ENCODE measurements around the gene FOXP1.
A peak's percentile ranks its signal among the peaks of the same experiment; 100 is the strongest.

Gene FOXP1

DNA sequence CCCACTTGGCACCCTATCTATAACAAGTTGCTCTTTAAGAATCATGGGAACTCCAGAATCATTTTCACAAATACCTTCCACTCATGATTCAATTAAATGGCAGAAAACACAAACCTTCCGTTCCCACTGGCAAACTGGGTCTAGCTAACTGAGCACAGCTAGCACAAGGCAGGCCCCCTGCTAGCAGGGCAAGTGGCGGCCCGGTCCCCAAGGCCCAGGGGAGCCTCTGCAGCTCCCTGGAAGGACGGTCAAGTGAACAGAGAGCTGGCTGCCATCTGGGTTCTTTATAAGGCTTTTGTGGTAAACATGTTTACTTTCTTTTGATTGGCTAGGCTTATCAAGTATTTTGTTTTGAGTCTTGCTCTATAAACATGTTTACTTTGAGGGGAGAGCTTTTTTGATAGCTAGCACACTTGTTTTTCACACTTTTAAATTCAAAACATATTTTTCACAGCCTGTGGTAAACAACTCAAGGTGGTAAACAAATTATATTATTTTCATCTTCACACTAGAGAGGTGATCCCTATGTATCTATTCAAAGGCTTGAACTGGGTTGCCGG is 81.4 kb downstream of the FOXP1 start:
- Mint-ChIP-seq H3K4me1 (ENCODE audit: low read depth) (peaks cover 77% of the 10 kb centered on the region), H3K4me3 (no peak overlapping the region)

DNA sequence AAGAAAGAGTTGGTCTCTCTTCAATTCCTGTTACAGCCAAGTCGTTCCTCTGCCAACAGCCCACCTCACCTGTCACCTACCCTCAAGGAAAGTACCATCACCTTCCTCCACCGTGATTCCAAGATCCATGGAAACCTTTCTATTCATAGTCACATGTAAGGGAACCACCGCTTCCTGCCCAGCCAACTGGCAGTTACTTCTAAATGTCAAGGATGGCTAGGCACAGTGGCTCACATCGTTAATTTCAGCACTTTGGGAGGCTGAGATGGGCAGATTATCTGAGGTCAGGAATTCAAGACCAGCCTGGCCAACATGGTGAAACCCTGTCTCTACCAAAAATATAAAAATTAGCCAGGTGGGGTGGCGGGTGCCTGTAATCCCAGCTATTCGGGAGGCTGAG is 82.8 kb downstream of the FOXP1 start:
- Mint-ChIP-seq H3K27ac (peak overlapping the region; percentile 69), H3K27me3 (no peaks in the 10 kb centered on the region), H3K9me3 (ENCODE audit: low read depth) (peaks cover 4% of the 10 kb centered on the region), H3K4me3 (no peak overlapping the region), H3K4me1 (ENCODE audit: low read depth) (peaks cover 87% of the 10 kb centered on the region), H3K36me3 (peaks cover 4% of the 10 kb centered on the region)

More for the DNA sequence above, 81.4 kb downstream of the FOXP1 start:
- Mint-ChIP-seq H3K27me3 (no peaks in the 10 kb centered on the region), H3K27ac (peak overlapping the region; percentile 79), H3K36me3 (peaks cover 8% of the 10 kb centered on the region), H3K9me3 (ENCODE audit: low read depth) (peaks cover 4% of the 10 kb centered on the region)

DNA sequence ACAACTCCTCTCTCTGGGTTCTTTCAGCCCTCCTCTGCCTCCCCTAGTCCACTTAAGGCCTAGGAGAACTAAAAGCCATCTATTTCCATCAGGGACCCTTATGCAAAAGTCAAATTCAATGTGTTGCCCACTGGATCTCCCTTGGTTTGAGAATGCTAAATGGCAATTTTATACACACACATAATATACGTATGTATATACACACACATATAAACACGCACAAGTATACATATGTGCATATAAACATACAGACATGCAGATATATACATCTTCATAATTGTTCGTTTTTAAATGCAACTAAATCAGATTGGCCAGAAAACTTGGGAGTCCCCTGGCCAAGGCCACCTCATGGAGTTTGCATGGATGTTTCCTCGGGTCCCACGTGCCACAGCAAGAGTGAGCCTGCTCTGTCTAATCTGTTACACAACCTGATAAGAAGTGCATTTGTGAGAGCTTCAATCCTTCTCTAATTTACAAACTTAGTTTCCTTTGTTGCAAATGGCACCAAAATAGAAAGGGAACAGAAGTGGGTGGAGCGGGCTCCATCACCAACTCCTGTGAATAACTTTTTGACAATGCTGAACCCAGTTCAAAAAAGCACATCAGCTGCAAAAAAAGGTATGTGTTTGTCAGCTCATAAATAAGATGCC is 84.2 kb downstream of the FOXP1 start:
- Mint-ChIP-seq H3K4me1 (ENCODE audit: low read depth) (peaks cover 91% of the 10 kb centered on the region), H3K27me3 (no peaks in the 10 kb centered on the region), H3K36me3 (peaks cover 6% of the 10 kb centered on the region), H3K27ac (peak overlapping the region; percentile 69), H3K4me3 (no peak overlapping the region), H3K9me3 (ENCODE audit: low read depth) (peaks cover 4% of the 10 kb centered on the region)

DNA sequence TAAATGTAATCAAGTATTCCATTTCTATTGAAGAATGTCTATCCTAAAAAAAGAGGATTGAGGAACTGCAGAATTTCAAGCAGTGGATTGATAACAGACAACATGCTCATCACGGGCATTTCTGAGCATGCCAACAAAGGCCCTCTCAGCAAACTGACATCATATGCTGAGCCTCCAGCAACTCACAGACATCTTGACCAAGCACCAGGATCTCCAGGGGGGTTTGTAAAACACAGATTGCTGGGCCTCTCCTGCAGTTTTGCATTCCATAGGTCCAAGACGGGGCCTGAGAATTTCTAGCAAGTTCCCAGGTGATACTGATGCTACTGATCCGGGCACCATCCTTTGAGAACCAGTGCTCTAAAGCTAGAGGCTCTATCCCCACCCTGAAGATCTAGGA is 85.0 kb downstream of the FOXP1 start:
- H3K4me3 Mint-ChIP-seq: no peak overlapping the region
- H3K27me3 Mint-ChIP-seq: no peaks in the 10 kb centered on the region
- H3K4me1 Mint-ChIP-seq (ENCODE audit: low read depth): peaks cover 87% of the 10 kb centered on the region
- H3K9me3 Mint-ChIP-seq (ENCODE audit: low read depth): peaks cover 2% of the 10 kb centered on the region
- H3K36me3 Mint-ChIP-seq: peaks cover 6% of the 10 kb centered on the region
- peak overlapping the region; percentile 54 for H3K27ac Mint-ChIP-seq

DNA sequence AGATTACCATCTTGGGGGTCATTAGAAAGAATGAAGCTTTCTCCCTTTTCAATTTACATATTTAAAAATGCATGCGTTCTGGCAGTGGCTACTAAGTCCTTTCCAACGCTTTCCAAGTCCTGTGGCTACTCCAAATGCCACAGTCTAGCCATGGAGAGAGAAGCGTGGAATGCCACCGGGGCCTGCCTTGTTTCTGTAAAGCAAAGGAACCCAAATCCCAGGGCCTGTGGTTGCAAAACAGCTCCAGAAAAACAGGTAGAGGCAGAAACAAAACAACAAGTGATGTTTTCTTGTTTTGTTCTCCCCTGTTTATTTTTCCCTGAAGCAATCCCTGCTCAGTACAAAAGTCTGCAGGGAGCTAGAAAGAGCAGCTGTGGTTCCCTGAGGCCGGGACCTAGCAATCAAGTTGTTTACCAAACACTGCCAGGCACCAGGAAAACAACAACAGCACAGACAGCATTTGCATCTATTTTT is 85.5 kb downstream of the FOXP1 start:
- H3K36me3 Mint-ChIP-seq: peaks cover 6% of the 10 kb centered on the region
- peak overlapping the region; percentile 94 for H3K27ac Mint-ChIP-seq
- H3K27me3 Mint-ChIP-seq: no peaks in the 10 kb centered on the region
- peaks cover 87% of the 10 kb centered on the region for H3K4me1 Mint-ChIP-seq (ENCODE audit: low read depth)
- no peak overlapping the region for H3K4me3 Mint-ChIP-seq
- no peaks in the 10 kb centered on the region for H3K9me3 Mint-ChIP-seq (ENCODE audit: low read depth)

DNA sequence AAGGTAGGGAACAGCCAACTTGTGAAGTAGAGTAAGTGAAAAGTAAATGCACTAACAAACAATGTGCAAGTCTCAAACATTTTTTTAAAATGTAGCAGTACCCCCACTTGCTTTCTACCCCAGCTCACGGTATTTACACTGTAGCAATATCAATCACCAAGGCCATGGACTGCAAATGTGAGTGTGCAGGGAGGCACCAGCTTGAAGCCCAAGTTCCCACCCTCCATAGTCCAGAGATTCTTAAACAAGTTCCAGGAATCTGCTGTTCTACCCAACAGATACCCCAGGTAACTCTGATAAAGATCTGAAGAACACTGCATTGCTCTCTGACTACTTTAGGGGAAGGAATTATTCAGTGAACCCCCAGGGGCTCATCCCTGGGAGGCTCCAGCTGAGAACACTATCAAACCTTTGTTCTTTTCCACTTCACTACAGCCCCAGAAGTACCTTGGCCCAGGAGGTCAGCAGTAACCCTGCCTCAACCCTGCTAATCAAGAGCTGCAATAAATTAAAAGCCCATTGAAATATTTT is 86.1 kb downstream of the FOXP1 start:
- Mint-ChIP-seq H3K27me3 (no peaks in the 10 kb centered on the region), H3K4me1 (ENCODE audit: low read depth) (peaks cover 87% of the 10 kb centered on the region), H3K27ac (peak overlapping the region; percentile 94), H3K9me3 (ENCODE audit: low read depth) (no peaks in the 10 kb centered on the region), H3K4me3 (peak overlapping the region; percentile 78), H3K36me3 (peaks cover 8% of the 10 kb centered on the region)

DNA sequence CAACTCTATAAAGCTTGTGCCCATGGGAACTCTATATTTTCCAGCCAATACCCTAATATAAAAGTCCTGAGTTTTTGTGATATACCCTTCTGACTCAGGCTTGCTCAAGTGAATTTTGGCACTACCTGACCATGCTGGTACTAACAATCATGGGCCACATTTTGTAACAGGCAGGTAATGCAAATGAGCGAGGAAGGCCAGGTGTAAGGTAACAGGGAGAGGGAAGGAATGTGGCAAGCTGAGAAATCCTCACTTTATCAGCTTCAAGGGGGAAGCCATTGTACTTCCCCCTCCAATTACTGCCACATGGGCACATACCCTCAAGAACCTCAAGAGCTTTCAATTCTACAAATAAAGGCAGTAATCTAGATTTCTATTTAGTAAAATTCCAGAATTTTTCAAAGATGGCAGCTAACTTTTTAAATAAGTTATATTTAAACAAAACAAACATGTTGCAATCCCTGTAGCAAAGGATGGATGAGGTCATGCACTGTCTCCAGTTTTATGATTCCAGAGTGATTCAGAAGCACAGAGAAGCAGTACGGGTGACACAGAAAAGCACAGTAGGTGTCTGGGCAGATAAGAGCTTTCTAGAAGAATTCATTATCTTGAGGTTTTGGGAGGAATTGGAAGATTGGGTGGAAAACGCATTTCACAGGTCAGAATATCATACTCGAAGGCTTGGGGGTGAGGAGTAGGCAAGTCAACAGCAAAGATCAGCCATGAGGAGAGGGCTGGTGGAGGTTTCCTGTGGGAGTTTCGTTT is 87.6 kb downstream of the FOXP1 start:
- peak overlapping the region; percentile 94 for H3K27ac Mint-ChIP-seq
- peak overlapping the region; percentile 78 for H3K4me3 Mint-ChIP-seq

DNA sequence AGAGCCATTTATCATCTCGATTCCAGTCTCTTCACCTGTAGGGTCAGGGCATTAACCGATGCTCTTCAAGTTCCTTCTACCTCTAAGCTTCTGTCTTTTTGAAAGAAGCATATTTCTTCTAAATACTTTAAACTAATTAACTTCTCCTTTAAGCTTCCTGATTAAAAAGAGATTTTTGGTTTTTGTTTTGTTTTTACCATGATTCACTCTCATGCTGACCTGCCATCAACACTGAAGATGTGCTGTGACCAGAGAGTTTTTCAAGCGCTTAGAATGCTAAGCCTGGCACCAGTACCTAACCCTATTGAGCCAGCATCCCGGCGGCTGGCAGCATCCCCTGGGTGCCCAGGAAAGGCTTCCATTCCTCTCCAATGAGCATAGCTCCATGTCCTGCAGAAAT is 89.3 kb downstream of the FOXP1 start:
- peaks cover 13% of the 10 kb centered on the region for H3K36me3 Mint-ChIP-seq
- peaks cover 92% of the 10 kb centered on the region for H3K4me1 Mint-ChIP-seq (ENCODE audit: low read depth)
- no peaks in the 10 kb centered on the region for H3K9me3 Mint-ChIP-seq (ENCODE audit: low read depth)
- peak overlapping the region; percentile 94 for H3K27ac Mint-ChIP-seq
- peak overlapping the region; percentile 51 for H3K4me3 Mint-ChIP-seq
- no peaks in the 10 kb centered on the region for H3K27me3 Mint-ChIP-seq

More for the DNA sequence above, 87.6 kb downstream of the FOXP1 start:
- H3K36me3 Mint-ChIP-seq: peaks cover 11% of the 10 kb centered on the region
- H3K27me3 Mint-ChIP-seq: no peaks in the 10 kb centered on the region
- peaks cover 90% of the 10 kb centered on the region for H3K4me1 Mint-ChIP-seq (ENCODE audit: low read depth)
- no peaks in the 10 kb centered on the region for H3K9me3 Mint-ChIP-seq (ENCODE audit: low read depth)

DNA sequence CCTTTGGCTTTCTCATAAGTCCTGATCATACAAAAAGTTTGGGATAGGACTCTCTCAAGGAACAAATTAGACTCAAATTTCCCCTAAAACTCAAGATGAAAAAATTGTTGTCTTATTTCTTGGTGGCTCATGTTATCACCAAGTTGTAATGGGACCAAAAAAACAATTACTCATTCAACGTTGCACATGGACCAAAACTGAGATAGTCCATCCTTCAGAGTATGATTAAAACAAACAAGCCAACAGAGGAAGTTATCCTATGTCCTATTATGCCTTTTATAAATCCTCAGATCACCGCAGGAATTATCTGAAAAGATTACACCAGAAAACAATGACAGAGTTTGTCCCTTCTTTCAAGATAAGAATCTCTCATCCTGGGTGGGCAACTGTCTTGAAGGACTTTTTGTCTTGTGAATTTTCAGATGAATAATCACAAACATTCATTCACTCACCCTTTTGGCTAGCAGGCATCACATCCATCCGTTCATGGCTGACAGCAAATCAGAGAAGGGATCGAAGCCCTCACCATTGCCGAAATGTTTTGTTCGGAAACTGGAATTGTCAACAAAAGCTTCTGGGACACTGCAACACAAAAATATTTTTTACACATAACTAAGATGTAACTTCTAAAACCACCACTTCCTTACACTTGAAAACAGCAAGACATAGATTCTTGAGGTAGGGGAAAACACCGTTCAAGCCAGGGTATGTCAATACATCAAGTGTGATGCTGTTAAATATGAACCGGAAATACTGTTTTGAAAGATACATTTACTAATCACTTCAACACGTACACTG is 90.4 kb downstream of the FOXP1 start:
- H3K4me3 Mint-ChIP-seq: peak overlapping the region; percentile 96
- H3K36me3 Mint-ChIP-seq: peaks cover 12% of the 10 kb centered on the region
- H3K27me3 Mint-ChIP-seq: no peaks in the 10 kb centered on the region
- H3K27ac Mint-ChIP-seq: peak overlapping the region; percentile 100
- H3K4me1 Mint-ChIP-seq (ENCODE audit: low read depth): peaks cover 93% of the 10 kb centered on the region
- no peaks in the 10 kb centered on the region for H3K9me3 Mint-ChIP-seq (ENCODE audit: low read depth)

DNA sequence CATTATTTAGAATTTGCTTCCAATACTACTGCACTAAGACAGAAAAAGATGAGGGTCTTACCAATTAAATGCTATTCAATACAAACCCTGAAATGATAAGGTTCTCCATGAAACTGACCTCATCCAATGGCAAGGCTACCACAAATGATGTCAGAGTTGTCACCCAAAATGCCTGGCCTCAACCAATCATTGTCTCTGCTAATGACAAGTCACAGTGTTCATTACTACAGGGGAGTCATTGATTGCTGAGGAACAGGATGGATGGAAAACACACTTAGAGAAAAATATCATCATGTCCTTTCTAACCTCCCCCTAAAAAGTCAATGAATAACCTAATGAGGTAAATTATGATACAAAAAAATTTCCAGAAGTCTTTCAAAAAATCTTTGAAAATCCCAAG is 91.0 kb downstream of the FOXP1 start:
- Mint-ChIP-seq H3K27ac (peak overlapping the region; percentile 100), H3K36me3 (peaks cover 12% of the 10 kb centered on the region), H3K9me3 (ENCODE audit: low read depth) (no peaks in the 10 kb centered on the region), H3K4me1 (ENCODE audit: low read depth) (peaks cover 93% of the 10 kb centered on the region), H3K4me3 (peak overlapping the region; percentile 96), H3K27me3 (no peaks in the 10 kb centered on the region)

DNA sequence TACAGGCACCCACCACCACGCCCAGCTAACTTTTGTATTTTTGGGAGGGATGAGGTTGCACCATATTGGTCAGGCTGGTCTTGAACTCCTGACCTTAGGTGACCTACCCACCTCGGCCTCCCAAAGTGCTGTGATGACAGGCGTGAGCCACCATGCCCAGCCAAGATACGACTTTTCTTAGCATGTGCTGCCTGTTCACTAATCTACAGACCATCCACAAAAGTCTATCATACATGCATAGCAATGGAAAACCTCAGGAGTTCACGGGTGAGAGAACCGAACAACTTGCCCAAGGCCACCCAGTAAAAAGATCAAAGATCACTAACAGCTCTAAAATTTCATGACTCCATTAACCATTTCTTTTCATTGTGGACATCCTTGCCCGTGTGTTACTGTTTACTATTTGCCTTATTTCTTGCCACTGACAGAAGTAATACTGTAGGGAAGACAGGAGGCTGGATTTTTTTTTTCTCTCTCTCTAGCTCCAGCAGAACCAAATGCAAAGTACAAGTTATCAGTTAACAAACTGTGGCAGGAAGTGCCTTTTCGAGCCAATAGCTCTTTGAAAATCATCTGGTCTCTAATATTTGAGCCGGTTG is 92.3 kb downstream of the FOXP1 start:
- Mint-ChIP-seq H3K4me3 (peak overlapping the region; percentile 96), H3K36me3 (peaks cover 12% of the 10 kb centered on the region), H3K27me3 (no peaks in the 10 kb centered on the region), H3K9me3 (ENCODE audit: low read depth) (no peaks in the 10 kb centered on the region), H3K4me1 (ENCODE audit: low read depth) (peaks cover 93% of the 10 kb centered on the region), H3K27ac (peak overlapping the region; percentile 100)

DNA sequence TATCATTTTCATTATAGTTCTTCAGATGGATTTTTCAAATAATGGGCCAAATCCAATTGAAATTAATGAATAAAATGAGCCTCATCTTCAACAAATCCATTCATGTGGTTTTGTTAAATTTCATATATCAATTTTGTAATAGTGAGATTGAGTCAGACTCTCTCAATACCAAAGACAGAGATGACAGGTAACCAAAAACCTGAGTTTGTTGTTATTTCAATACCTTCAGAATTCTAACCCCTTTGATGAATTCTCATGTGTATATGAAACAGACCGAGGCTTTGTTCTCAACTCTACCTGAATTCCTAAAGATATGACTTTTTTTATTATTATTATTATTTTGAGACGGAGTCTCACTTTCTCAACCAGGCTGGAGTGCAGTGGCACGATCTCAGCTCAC is 92.8 kb downstream of the FOXP1 start:
- peaks cover 93% of the 10 kb centered on the region for H3K4me1 Mint-ChIP-seq (ENCODE audit: low read depth)
- H3K27ac Mint-ChIP-seq: peak overlapping the region; percentile 100
- peak overlapping the region; percentile 96 for H3K4me3 Mint-ChIP-seq
- no peaks in the 10 kb centered on the region for H3K9me3 Mint-ChIP-seq (ENCODE audit: low read depth)
- H3K36me3 Mint-ChIP-seq: peaks cover 15% of the 10 kb centered on the region
- no peaks in the 10 kb centered on the region for H3K27me3 Mint-ChIP-seq

DNA sequence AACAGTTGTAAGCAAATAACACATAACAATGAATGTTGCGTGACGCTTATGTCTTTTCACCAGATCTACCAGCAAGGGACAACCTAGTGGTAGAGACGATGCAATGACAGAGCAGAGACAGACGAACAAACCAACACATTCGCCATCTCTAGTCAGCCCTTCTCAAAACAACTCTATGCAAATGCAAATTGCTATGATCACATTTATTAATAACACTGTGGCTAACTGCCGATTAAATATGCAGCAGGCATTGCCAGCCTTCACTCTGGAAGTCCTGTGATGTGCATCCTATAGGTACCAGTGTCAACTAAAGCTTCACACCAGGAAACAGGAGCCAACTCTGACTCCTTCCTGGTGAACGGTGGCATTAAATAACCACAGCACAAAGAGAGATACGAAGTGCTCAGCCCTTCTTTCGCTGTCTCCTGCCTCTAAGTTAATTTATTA is 94.2 kb downstream of the FOXP1 start:
- Mint-ChIP-seq H3K4me1 (ENCODE audit: low read depth) (peaks cover 93% of the 10 kb centered on the region), H3K9me3 (ENCODE audit: low read depth) (no peaks in the 10 kb centered on the region), H3K27me3 (no peaks in the 10 kb centered on the region), H3K36me3 (peaks cover 12% of the 10 kb centered on the region), H3K4me3 (peak overlapping the region; percentile 88), H3K27ac (peak overlapping the region; percentile 100)

DNA sequence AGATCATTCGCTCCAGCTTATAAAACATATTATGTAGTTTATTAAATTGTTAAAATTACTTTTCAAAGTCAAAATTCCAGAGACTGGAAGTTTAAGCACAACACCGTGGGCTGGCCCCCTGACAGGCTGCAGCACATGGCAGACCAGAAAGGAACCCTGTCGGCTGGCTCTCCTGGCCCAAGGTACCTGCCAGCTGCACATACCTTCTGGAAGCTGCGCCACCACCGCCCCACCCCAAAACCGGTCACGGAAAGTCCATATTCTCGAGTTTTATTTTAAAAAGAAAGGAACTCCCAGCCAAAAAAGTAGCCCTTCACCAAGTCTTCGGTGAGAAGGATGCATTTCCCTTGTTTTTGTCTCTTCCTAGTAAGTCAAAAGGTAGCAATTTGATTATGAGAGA is 94.6 kb downstream of the FOXP1 start:
- peaks cover 12% of the 10 kb centered on the region for H3K36me3 Mint-ChIP-seq
- peaks cover 94% of the 10 kb centered on the region for H3K4me1 Mint-ChIP-seq (ENCODE audit: low read depth)
- H3K27me3 Mint-ChIP-seq: no peaks in the 10 kb centered on the region
- peak overlapping the region; percentile 100 for H3K27ac Mint-ChIP-seq
- H3K9me3 Mint-ChIP-seq (ENCODE audit: low read depth): no peaks in the 10 kb centered on the region
- H3K4me3 Mint-ChIP-seq: peak overlapping the region; percentile 88
